C4-2B (cell line): Measurements from ENCODE around the gene TOP1.

Experiments
- ZFX ChIP-seq: fragments of 450-650 bp; IDR thresholded peaks from 2 replicates; pipeline ENCODE4 v1.6.1; 2017
- TF ChIP-seq, protein P1 (sequence below): fragments of 450-650 bp; conservative IDR thresholded peaks from 2 replicates; pipeline ENCODE4 v1.5.1; 2017; ENCODE audit warnings: mild to moderate bottlenecking

DNA sequence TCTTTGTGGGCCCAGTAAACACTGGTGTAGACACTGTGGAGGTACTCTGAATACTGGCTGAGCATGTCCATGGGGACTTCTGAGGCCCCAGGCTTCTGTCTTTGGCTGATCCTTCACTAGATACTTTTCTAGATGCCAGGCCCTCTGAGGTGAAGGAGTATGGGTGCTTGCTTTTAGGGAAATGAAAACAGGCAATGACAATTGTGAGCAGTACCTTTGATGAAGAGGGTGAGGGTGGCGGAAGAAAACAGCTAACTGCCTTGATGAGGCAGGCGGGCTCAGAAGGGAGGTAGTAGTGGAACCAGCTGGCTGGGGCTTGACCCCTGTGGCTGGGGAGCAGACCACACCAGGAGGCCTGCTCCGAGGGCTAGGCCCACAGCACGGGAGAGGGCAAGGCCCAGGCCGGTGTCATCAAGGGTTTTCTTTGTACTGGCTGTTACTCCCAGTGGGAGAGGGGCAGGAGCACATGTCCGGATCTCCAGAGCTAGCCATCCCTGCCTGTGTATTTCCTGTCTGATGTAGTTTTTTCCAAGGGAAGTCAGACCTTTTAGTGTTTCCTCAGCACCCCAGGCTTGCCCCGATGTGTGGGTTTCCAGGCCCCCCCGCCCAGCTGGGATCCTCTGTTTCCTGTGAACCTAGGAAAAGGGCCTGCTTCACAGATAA, 112.7 kb downstream of the TOP1 start:
- TF ChIP-seq, protein P1, sequence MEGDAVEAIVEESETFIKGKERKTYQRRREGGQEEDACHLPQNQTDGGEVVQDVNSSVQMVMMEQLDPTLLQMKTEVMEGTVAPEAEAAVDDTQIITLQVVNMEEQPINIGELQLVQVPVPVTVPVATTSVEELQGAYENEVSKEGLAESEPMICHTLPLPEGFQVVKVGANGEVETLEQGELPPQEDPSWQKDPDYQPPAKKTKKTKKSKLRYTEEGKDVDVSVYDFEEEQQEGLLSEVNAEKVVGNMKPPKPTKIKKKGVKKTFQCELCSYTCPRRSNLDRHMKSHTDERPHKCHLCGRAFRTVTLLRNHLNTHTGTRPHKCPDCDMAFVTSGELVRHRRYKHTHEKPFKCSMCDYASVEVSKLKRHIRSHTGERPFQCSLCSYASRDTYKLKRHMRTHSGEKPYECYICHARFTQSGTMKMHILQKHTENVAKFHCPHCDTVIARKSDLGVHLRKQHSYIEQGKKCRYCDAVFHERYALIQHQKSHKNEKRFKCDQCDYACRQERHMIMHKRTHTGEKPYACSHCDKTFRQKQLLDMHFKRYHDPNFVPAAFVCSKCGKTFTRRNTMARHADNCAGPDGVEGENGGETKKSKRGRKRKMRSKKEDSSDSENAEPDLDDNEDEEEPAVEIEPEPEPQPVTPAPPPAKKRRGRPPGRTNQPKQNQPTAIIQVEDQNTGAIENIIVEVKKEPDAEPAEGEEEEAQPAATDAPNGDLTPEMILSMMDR, result no peak
- TF ChIP-seq ZFX, result no peak
